Hematopoietic multipotent progenitor cell treated with erythropoietin and hydrocortisone succinate and interleukin-3 and kit ligand, for 17 days (in vitro differentiated cells): ENCODE measurements around the gene PLEKHO1.

Experiments
- DNase-seq: peaks from one replicate; pipeline ENCODE4 v3.0.0-alpha.2; 2015; ENCODE audit warnings: low spot score

Gene PLEKHO1

GRCh38 chr1:150150133-150151021 is 661 bp downstream of the PLEKHO1 start:
- DNase-seq, result no peak

GRCh38 chr1:150151291-150152181 is 1.8 kb downstream of the PLEKHO1 start:
- no peak for DNase-seq

GRCh38 chr1:150152182-150152536 is 2.4 kb downstream of the PLEKHO1 start:
- DNase-seq, result no peak

GRCh38 chr1:150152772-150153456 is 3.2 kb downstream of the PLEKHO1 start:
- DNase-seq, result no peak

- DNase-seq, result no peak
Measured at GRCh38 chr1:150154143-150154542, 4.4 kb downstream of the PLEKHO1 start.

- no peak for DNase-seq
Measured at GRCh38 chr1:150155413-150156071, 5.8 kb downstream of the PLEKHO1 start.

- no peak for DNase-seq
Measured at GRCh38 chr1:150156868-150157603, 7.3 kb downstream of the PLEKHO1 start.

GRCh38 chr1:150159550-150159949 is 9.8 kb downstream of the PLEKHO1 start:
- DNase-seq, result no peak

- DNase-seq, result no peak
Measured at GRCh38 chr1:150160964-150161621, 11.4 kb downstream of the PLEKHO1 start.

- no peak for DNase-seq
Measured at GRCh38 chr1:150161747-150162581, 12.2 kb downstream of the PLEKHO1 start.

- DNase-seq, result no peak
Measured at GRCh38 chr1:150162582-150162861, 12.8 kb downstream of the PLEKHO1 start.

GRCh38 chr1:150162862-150163706 is 13.4 kb downstream of the PLEKHO1 start:
- no peak for DNase-seq

- no peak for DNase-seq
Measured at GRCh38 chr1:150164224-150164623, 14.5 kb downstream of the PLEKHO1 start.

GRCh38 chr1:150164779-150165178 is 15.1 kb downstream of the PLEKHO1 start:
- no peak for DNase-seq

- DNase-seq, result no peak
Measured at GRCh38 chr1:150165622-150166612, 16.2 kb downstream of the PLEKHO1 start.

- DNase-seq, result peak; percentile 38
Measured at GRCh38 chr1:150168960-150169601, 19.4 kb downstream of the PLEKHO1 start.

GRCh38 chr1:150171801-150172200 is 22.1 kb downstream of the PLEKHO1 start:
- no peak for DNase-seq
